ENCODE results near the gene ALKBH5. TPM values are rescaled to one million over a fixed set of nuclear protein-coding genes. Genes with fewer than 3 reads are reported as not detected.

The ALKBH5 gene
- polyA plus RNA-seq, 3 donors: 50.4 to 79.1 (median 78.9) TPM

DNA sequence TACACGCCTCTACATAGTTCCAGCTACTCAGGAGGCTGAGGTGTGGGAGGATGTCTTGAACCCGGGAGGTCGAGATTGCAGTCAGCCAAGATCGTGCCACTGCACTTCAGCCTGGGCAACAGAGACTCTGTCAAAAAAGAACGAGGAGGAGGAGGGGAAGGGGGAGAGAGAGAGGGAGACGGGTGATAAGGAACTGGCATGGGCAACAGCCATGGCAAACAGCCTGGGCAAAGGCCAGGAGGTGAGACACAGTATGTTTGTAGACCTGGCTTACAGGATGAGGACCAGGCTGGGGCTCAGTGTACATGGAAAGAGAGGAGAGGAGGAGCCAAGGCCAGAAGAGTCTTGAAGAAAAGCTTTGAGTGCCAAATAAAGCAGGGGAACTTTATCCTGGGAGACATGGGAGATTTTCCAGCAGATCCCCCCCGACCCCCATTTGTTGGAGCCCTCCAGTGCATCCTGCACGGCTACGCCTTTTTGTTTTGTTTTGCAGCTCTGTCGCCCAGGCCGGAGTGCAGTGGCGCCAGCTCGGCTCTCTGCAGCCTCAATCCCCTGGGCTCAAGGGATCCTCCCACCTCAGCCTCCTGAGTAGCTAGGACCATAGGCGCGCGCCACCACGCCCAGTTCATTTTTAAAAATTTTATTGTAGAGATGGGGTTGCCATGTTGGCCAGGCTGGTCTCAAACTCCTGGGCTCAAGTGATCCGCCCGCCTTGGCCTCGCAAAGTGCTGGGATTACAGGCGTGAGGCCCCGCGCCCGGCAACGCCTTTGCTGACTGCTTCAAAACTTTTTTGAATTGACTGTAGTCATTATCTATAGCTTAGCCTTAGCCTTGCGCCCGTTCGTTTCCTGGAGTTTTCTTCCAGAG is 1.3 kb upstream of the ALKBH5 start:
- Histone ChIP-seq H3K27me3 (ENCODE audit: control insufficient read depth in 2 of 2, insufficient read depth in 2 of 2, low read length in 2 of 2) (no peaks in the 10 kb centered on the region), H3K9ac (ENCODE audit: insufficient read depth, low read length, poor library complexity, severe bottlenecking) (peak overlapping the region; percentile 96), H3K4me1 (ENCODE audit: control insufficient read depth in 1 of 2, insufficient read depth in 2 of 2, low read length in 2 of 2) (peaks cover 39 to 46% of the 10 kb centered on the region in 2 donors), H2AFZ (ENCODE audit: insufficient read depth, low read depth, low read length, poor library complexity, severe bottlenecking) (peak overlapping the region; percentile 85), H3K36me3 (replicated peaks in 1 of 2; ENCODE audit: control insufficient read depth in 1 of 2, insufficient read depth in 2 of 2, low read length in 2 of 2) (peaks cover 0 to 13% of the 10 kb centered on the region in 2 donors), H3K79me2 (ENCODE audit: insufficient read depth, low read length) (peaks cover 36% of the 10 kb centered on the region), H3K4me3 (replicated peaks in 1 of 3; ENCODE audit: low read depth in 2 of 3, low read length in 3 of 3) (peak overlapping the region; percentile 58 to 83 (median 80)), H4K20me1 (ENCODE audit: insufficient read depth, low read length) (peaks cover 31% of the 10 kb centered on the region), H3K4me2 (replicated peaks; ENCODE audit: extremely low read depth, low read length, poor library complexity, severe bottlenecking) (peak overlapping the region; percentile 95), H3K9me3 (replicated peaks in 1 of 2; ENCODE audit: control insufficient read depth in 1 of 2, insufficient read depth in 1 of 2, low read length in 2 of 2) (no peaks in the 10 kb centered on the region), H3K27ac (ENCODE audit: low read depth in 1 of 2, low read length in 2 of 2) (peak overlapping the region; percentile 95 to 96)
- Mint-ChIP-seq H3K27me3 (ENCODE audit: low read depth in 3 of 3) (peaks cover 0 to 5% (median 0%) of the 10 kb centered on the region in 3 donors), H3K4me1 (peaks cover 37% of the 10 kb centered on the region), H3K9me3 (no peaks in the 10 kb centered on the region), H3K27ac (peak overlapping the region; percentile 97 to 100 (median 99)), H3K36me3 (peaks cover 10 to 13% of the 10 kb centered on the region in 2 donors), H3K4me3 (peak overlapping the region; percentile 88 to 94)
- WGBS (ENCODE audit: insufficient coverage): 30% methylated on average over 24 of the region's 28 CpGs
- TF ChIP-seq, protein P1, sequence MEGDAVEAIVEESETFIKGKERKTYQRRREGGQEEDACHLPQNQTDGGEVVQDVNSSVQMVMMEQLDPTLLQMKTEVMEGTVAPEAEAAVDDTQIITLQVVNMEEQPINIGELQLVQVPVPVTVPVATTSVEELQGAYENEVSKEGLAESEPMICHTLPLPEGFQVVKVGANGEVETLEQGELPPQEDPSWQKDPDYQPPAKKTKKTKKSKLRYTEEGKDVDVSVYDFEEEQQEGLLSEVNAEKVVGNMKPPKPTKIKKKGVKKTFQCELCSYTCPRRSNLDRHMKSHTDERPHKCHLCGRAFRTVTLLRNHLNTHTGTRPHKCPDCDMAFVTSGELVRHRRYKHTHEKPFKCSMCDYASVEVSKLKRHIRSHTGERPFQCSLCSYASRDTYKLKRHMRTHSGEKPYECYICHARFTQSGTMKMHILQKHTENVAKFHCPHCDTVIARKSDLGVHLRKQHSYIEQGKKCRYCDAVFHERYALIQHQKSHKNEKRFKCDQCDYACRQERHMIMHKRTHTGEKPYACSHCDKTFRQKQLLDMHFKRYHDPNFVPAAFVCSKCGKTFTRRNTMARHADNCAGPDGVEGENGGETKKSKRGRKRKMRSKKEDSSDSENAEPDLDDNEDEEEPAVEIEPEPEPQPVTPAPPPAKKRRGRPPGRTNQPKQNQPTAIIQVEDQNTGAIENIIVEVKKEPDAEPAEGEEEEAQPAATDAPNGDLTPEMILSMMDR (IDR thresholded peaks at IDR 0.05): no peak
- DNase-seq: no peak
- intact Hi-C loops (cut with micrococcal nuclease): loop anchor here in 1 of 2 donors (5.0 kb wide), 1 partner anchor 145 kb away; the partner anchor contains the start of genes ATPAF2 and GID4

DNA sequence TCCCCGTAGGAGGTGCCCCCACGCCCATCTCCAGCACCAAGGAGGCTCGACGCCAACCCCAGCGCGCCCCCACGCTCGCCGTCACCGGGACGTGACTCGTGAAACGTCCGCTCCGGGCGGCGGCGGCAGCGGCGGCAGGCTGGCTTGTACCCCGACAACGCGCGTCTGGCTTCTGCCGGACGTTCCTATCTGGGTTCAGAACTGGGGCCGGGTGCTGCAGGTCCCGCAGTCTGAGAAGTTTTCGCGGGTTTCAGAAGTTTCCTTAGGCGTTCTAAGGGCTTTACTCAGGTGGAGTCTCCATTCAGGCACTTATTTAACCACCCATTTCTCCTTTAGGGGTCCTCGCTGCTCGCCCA is 672 bp upstream of the ALKBH5 start:
- under 1% methylated on average over 33 of the region's 33 CpGs for WGBS (ENCODE audit: insufficient coverage)
- H3K9me3 Mint-ChIP-seq: no peaks in the 10 kb centered on the region
- Histone ChIP-seq H3K79me2 (ENCODE audit: insufficient read depth, low read length) (peaks cover 42% of the 10 kb centered on the region), H3K27ac (ENCODE audit: low read depth in 1 of 2, low read length in 2 of 2) (peak overlapping the region; percentile 95 to 96), H3K9me3 (replicated peaks in 1 of 2; ENCODE audit: control insufficient read depth in 1 of 2, insufficient read depth in 1 of 2, low read length in 2 of 2) (no peaks in the 10 kb centered on the region), H3K36me3 (replicated peaks in 1 of 2; ENCODE audit: control insufficient read depth in 1 of 2, insufficient read depth in 2 of 2, low read length in 2 of 2) (peaks cover 4 to 19% of the 10 kb centered on the region in 2 donors), H3K27me3 (ENCODE audit: control insufficient read depth in 2 of 2, insufficient read depth in 2 of 2, low read length in 2 of 2) (no peaks in the 10 kb centered on the region), H3K4me3 (replicated peaks in 1 of 3; ENCODE audit: low read depth in 2 of 3, low read length in 3 of 3) (peak overlapping the region; percentile 58 to 83 (median 80)), H4K20me1 (ENCODE audit: insufficient read depth, low read length) (peaks cover 37% of the 10 kb centered on the region), H3K9ac (ENCODE audit: insufficient read depth, low read length, poor library complexity, severe bottlenecking) (peak overlapping the region; percentile 96), H2AFZ (ENCODE audit: insufficient read depth, low read depth, low read length, poor library complexity, severe bottlenecking) (peak overlapping the region; percentile 85), H3K4me2 (replicated peaks; ENCODE audit: extremely low read depth, low read length, poor library complexity, severe bottlenecking) (peak overlapping the region; percentile 95), H3K4me1 (ENCODE audit: control insufficient read depth in 1 of 2, insufficient read depth in 2 of 2, low read length in 2 of 2) (peaks cover 46 to 52% of the 10 kb centered on the region in 2 donors)
- H3K4me3 Mint-ChIP-seq: peak overlapping the region; percentile 88 to 94
- peaks cover 43% of the 10 kb centered on the region for H3K4me1 Mint-ChIP-seq
- intact Hi-C loops (cut with micrococcal nuclease): loop anchor here in 1 of 2 donors (5.0 kb wide), 1 partner anchor 146 kb away; the partner anchor contains the start of genes ATPAF2 and GID4
- TF ChIP-seq, protein P1 (IDR thresholded peaks at IDR 0.05): no peak
- peak overlapping the region; percentile 97 to 100 (median 99) for H3K27ac Mint-ChIP-seq
- peaks cover 16 to 19% of the 10 kb centered on the region in 2 donors for H3K36me3 Mint-ChIP-seq
- peaks cover 0 to 3% (median 0%) of the 10 kb centered on the region in 3 donors for H3K27me3 Mint-ChIP-seq (ENCODE audit: low read depth in 3 of 3)
- peak in 1 of 3 donors; percentile 66 for DNase-seq

All from CD14-positive monocyte (primary cell).